ENCODE results near the gene EFEMP2. TPM values are rescaled to one million over a fixed set of nuclear protein-coding genes. Genes with fewer than 3 reads are reported as not detected.

EFEMP2 gene
- total and polyA plus RNA-seq, 10 of the 15 experiments (the other 5 are each of a cell fraction or from before 2014, with no cell fraction given): 0.24 to 13.2 (median 1.3) TPM; not detected in 1

DNA sequence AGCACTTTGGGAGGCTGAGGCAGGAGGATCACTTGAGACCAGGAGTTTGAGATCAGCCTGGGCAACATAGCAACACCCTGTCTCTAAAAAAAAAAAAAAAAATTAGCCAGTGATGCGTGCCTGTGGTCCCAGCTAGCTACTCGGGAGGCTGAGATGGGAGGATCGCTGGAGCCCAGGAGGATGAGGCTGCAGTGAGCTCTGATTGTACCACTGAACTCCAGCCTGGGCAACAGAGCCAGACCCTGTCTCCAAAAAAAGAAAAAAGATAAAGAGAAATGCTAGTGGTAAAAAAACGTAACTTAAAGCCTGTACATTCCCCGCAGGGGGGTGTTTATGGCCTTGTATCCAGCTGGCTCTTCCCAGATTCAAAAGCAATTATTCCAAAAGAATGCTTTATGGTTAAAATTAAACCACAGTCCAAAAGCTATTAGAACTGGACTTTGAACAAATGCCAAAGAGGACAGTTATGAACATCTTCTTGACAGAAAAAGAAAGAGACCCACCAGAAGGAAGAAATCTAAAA lies 55.2 kb downstream of the EFEMP2 start (continued):
- TF ChIP-seq IKZF2 (IDR thresholded peaks at IDR 0.05) (0 out of 4 replicates have a peak, but pooled peaks of 1 of the 2 experiments have one; percentile 32), CBFB (IDR thresholded peaks at IDR 0.05; ENCODE audit: low read depth) (no peak), KAT2A (conservative IDR thresholded peaks at IDR 0.05; ENCODE audit: control insufficient read depth, low read depth, low read length) (no peak), NR2F1 (conservative IDR thresholded peaks at IDR 0.05) (no peak)

DNA sequence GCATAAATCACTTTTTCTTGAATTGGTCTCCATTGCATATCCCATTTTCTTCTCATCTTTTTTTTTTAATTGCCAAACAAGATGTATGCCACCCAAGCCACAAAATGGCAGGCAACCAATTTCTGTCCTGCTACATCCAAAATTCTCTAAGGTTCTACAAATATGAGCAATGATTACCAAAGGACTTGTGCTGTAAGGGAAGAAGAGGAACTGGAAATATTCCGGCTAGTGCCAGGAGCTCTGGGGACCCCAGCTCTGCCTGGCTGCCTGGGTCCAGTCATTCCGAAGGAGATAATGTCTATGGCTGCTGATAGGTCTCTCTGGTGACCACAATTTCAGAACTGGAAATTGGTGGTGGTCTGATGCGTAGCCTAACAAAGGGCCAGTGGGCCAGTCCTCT lies 55.9 kb downstream of the EFEMP2 start:
- ATAC-seq (no peak), DNase-seq (ENCODE audit: low read depth, low spot score) (no peak), FAIRE-seq (no peak)
- Histone ChIP-seq H3K9me3 (replicated peaks; ENCODE audit: control insufficient read depth, insufficient read depth, low read length) (no peaks in the 10 kb centered on the region), H4K20me1 (ENCODE audit: control insufficient read depth, insufficient read depth) (no peaks in the 10 kb centered on the region), H3K4me1 (ENCODE audit: control insufficient read depth, insufficient read depth, low read length) (peaks cover 3% of the 10 kb centered on the region; the same call in 1 of the 2 replicates), H3K4me3 (no peak overlapping the region), H3K4me2 (ENCODE audit: control insufficient read depth, insufficient read depth) (no peak overlapping the region), H3K27ac (ENCODE audit: control insufficient read depth, insufficient read depth) (no peak overlapping the region), H3K9ac (ENCODE audit: control insufficient read depth, insufficient read depth, low read length) (no peak overlapping the region), H3K36me3 (ENCODE audit: control insufficient read depth in 2 of 2, insufficient read depth in 2 of 2, low read length in 1 of 2) (no peaks in the 10 kb centered on the region), H2AFZ (ENCODE audit: control insufficient read depth, low read depth, low read length) (no peak overlapping the region), H3K27me3 (replicated peaks in 1 of 2; ENCODE audit: control insufficient read depth in 2 of 2, insufficient read depth in 2 of 2, low read length in 1 of 2) (no peaks in the 10 kb centered on the region), H3K79me2 (ENCODE audit: control insufficient read depth, insufficient read depth, low read length) (no peaks in the 10 kb centered on the region)
- no TSS peak for BruUV-seq (replicated peaks)
- intact Hi-C loops (cut with micrococcal nuclease; ENCODE audit: unreplicated experiment): no loop called here
- ChIA-PET POLR2A (interaction anchor here (0.8 to 1.4 kb wide), 6 partner anchors 18 to 36 kb away, joined by 3 to 6 read pairs (median 4); partner anchors contain the start of gene AP5B1), CTCF (interaction anchor here (0.6 to 7.2 kb wide), 22 partner anchors 10 to 205 kb away, joined by 3 to 192 read pairs (median 5); partner anchors contain the start of genes AP5B1, CCDC85B, FIBP and KAT5), RAD21 (ENCODE audit: unreplicated experiment) (interaction anchor here (1.1 to 5.4 kb wide), 7 partner anchors 10 to 105 kb away, joined by 3 to 91 read pairs (median 7); partner anchors contain the start of genes AP5B1, KAT5 and RNASEH2C), SMC1A (ENCODE audit: uncharacterized antibody, unreplicated experiment) (interaction anchor here (0.7 to 5.3 kb wide), 11 partner anchors 8 to 229 kb away, joined by 3 to 41 read pairs (median 5); partner anchors contain the start of genes KAT5 and MUS81)
- TF ChIP-seq PML (IDR thresholded peaks at IDR 0.05; ENCODE audit: low read length) (no peak), ZNF207 (IDR thresholded peaks at IDR 0.05; ENCODE audit: borderline replicate concordance) (no peak), LARP7 (IDR thresholded peaks at IDR 0.05) (no peak), ZNF217 (IDR thresholded peaks at IDR 0.05) (no peak), EGR1 (IDR thresholded peaks at IDR 0.05; ENCODE audit: borderline replicate concordance in 1 of 2, low read depth in 2 of 2, low read length in 2 of 2) (no peak), SPI1 (IDR thresholded peaks at IDR 0.05; ENCODE audit: borderline replicate concordance, insufficient read depth, low read depth, low read length) (no peak), SMAD5 (IDR thresholded peaks at IDR 0.05; ENCODE audit: low read depth) (no peak), DPF2 (IDR thresholded peaks at IDR 0.05) (no peak), RB1 (IDR thresholded peaks at IDR 0.05; ENCODE audit: borderline replicate concordance) (no peak), CBX3 (IDR thresholded peaks at IDR 0.05; ENCODE audit: borderline replicate concordance, low read depth) (no peak), BACH1 (IDR thresholded peaks at IDR 0.05; ENCODE audit: borderline replicate concordance) (no peak)
- in situ Hi-C loops (cut with MboI): no loop called here
- 98% methylated on average over 3 of the region's 3 CpGs for WGBS (ENCODE audit: insufficient coverage, insufficient replicate concordance, low lambda C conversion rate, missing lambda C conversion rate)

Other genes starting within 250 kb of the EFEMP2 start
Only the 7 nearest of the 24 such genes appear.
- 0.11 and 0.54 TPM in 2 replicates for gene SNX32, start 38.8 kb downstream of the EFEMP2 start, total RNA-seq (2014; rRNA removed)
- not detected in 2 replicates for gene SNX32, start 38.8 kb downstream of the EFEMP2 start, total RNA-seq (2014; rRNA removed; fragmentation: Illumina TruSeq; extraction: Trizol)
- 0.16 and 0.41 TPM in 2 replicates for gene SNX32, start 38.8 kb downstream of the EFEMP2 start, total RNA-seq (2021)
- 0.05 TPM in 1 of 2 replicates, not detected in the other for gene SNX32, start 38.8 kb downstream of the EFEMP2 start, polyA plus RNA-seq (2011; rRNA removed)
- 0.21 TPM in 1 of 2 replicates, not detected in the other for gene SNX32, start 38.8 kb downstream of the EFEMP2 start, polyA plus RNA-seq (2014; fragmentation: Illumina TruSeq; extraction: Trizol)
- under 1 TPM; 0.04 to 0.06 TPM for gene SNX32, start 38.8 kb downstream of the EFEMP2 start, polyA plus RNA-seq (2014; fragmentation: Nextera tagmentation; extraction: Ambion mirVana)
- 0.10 and 0.36 TPM in 2 replicates for gene SNX32, start 38.8 kb downstream of the EFEMP2 start, polyA plus RNA-seq (2014; rRNA removed)
- 1 to 10 TPM in 1 of 2 experiments, under 1 TPM in 1; 0.67 to 1.5 TPM for gene SNX32, start 38.8 kb downstream of the EFEMP2 start, polyA plus RNA-seq (2016; fragmentation: Nextera tagmentation; extraction: Ambion mirVana)
- gene CFL1, start 14.6 kb downstream of the EFEMP2 start, total RNA-seq (2014; rRNA removed): 1,600 and 1,643 TPM in 2 replicates
- 1,098 and 1,149 TPM in 2 replicates for gene CFL1, start 14.6 kb downstream of the EFEMP2 start, total RNA-seq (2014; rRNA removed; fragmentation: Illumina TruSeq; extraction: Trizol)
- gene CFL1, start 14.6 kb downstream of the EFEMP2 start, total RNA-seq (2021): 1,426 and 1,431 TPM in 2 replicates
- gene CFL1, start 14.6 kb downstream of the EFEMP2 start, polyA plus RNA-seq (2011; rRNA removed): 575 and 895 TPM in 2 replicates
- 1,149 and 1,571 TPM in 2 replicates for gene CFL1, start 14.6 kb downstream of the EFEMP2 start, polyA plus RNA-seq (2014; fragmentation: Illumina TruSeq; extraction: Trizol)
- gene CFL1, start 14.6 kb downstream of the EFEMP2 start, polyA plus RNA-seq (2014; fragmentation: Nextera tagmentation; extraction: Ambion mirVana): 100 to 1,000 TPM; 164 to 462 TPM
- 1,518 and 1,569 TPM in 2 replicates for gene CFL1, start 14.6 kb downstream of the EFEMP2 start, polyA plus RNA-seq (2014; rRNA removed)
- 1,000 to 10,000 TPM; 2,798 to 2,994 TPM for gene CFL1, start 14.6 kb downstream of the EFEMP2 start, polyA plus RNA-seq (2016; fragmentation: Nextera tagmentation; extraction: Ambion mirVana)
- gene MUS81, start 12.4 kb downstream of the EFEMP2 start, total RNA-seq (2014; rRNA removed): 59.1 and 67.7 TPM in 2 replicates
- 32.4 and 33.0 TPM in 2 replicates for gene MUS81, start 12.4 kb downstream of the EFEMP2 start, total RNA-seq (2014; rRNA removed; fragmentation: Illumina TruSeq; extraction: Trizol)
- 68.5 and 76.1 TPM in 2 replicates for gene MUS81, start 12.4 kb downstream of the EFEMP2 start, total RNA-seq (2021)
- gene MUS81, start 12.4 kb downstream of the EFEMP2 start, polyA plus RNA-seq (2011; rRNA removed): 28.8 and 39.3 TPM in 2 replicates
- 10.7 and 31.9 TPM in 2 replicates for gene MUS81, start 12.4 kb downstream of the EFEMP2 start, polyA plus RNA-seq (2014; fragmentation: Illumina TruSeq; extraction: Trizol)
- gene MUS81, start 12.4 kb downstream of the EFEMP2 start, polyA plus RNA-seq (2014; fragmentation: Nextera tagmentation; extraction: Ambion mirVana): 10 to 100 TPM; 11.8 to 22.9 TPM
- gene MUS81, start 12.4 kb downstream of the EFEMP2 start, polyA plus RNA-seq (2014; rRNA removed): 70.7 and 81.2 TPM in 2 replicates
- 10 to 100 TPM; 57.6 to 65.1 TPM for gene MUS81, start 12.4 kb downstream of the EFEMP2 start, polyA plus RNA-seq (2016; fragmentation: Nextera tagmentation; extraction: Ambion mirVana)
- gene CTSW, start 7.0 kb upstream of the EFEMP2 start, total RNA-seq (2014; rRNA removed): 1.4 and 2.9 TPM in 2 replicates
- 1.5 and 1.7 TPM in 2 replicates for gene CTSW, start 7.0 kb upstream of the EFEMP2 start, total RNA-seq (2014; rRNA removed; fragmentation: Illumina TruSeq; extraction: Trizol)
- gene CTSW, start 7.0 kb upstream of the EFEMP2 start, total RNA-seq (2021): 1.5 and 1.9 TPM in 2 replicates
- 7.0 and 12.0 TPM in 2 replicates for gene CTSW, start 7.0 kb upstream of the EFEMP2 start, polyA plus RNA-seq (2011; rRNA removed)
- gene CTSW, start 7.0 kb upstream of the EFEMP2 start, polyA plus RNA-seq (2014; fragmentation: Illumina TruSeq; extraction: Trizol): 0.43 and 1.7 TPM in 2 replicates
- gene CTSW, start 7.0 kb upstream of the EFEMP2 start, polyA plus RNA-seq (2014; fragmentation: Nextera tagmentation; extraction: Ambion mirVana): 1 to 10 TPM in 1 of 2 experiments, under 1 TPM in 1; 0.53 to 1.6 TPM
- gene CTSW, start 7.0 kb upstream of the EFEMP2 start, polyA plus RNA-seq (2014; rRNA removed): 1.7 and 3.3 TPM in 2 replicates
- gene CTSW, start 7.0 kb upstream of the EFEMP2 start, polyA plus RNA-seq (2016; fragmentation: Nextera tagmentation; extraction: Ambion mirVana): 1 to 10 TPM in 1 of 2 experiments, under 1 TPM in 1; 0.92 to 1.1 TPM
- gene FIBP, start 15.7 kb upstream of the EFEMP2 start, total RNA-seq (2014; rRNA removed): 144 and 155 TPM in 2 replicates
- gene FIBP, start 15.7 kb upstream of the EFEMP2 start, total RNA-seq (2014; rRNA removed; fragmentation: Illumina TruSeq; extraction: Trizol): 78.4 and 82.8 TPM in 2 replicates
- 100.0 and 103 TPM in 2 replicates for gene FIBP, start 15.7 kb upstream of the EFEMP2 start, total RNA-seq (2021)
- gene FIBP, start 15.7 kb upstream of the EFEMP2 start, polyA plus RNA-seq (2011; rRNA removed): 79.6 and 89.1 TPM in 2 replicates
- gene FIBP, start 15.7 kb upstream of the EFEMP2 start, polyA plus RNA-seq (2014; fragmentation: Illumina TruSeq; extraction: Trizol): 59.8 and 78.7 TPM in 2 replicates
- gene FIBP, start 15.7 kb upstream of the EFEMP2 start, polyA plus RNA-seq (2014; fragmentation: Nextera tagmentation; extraction: Ambion mirVana): 10 to 100 TPM; 65.1 to 80.7 TPM
- 169 and 197 TPM in 2 replicates for gene FIBP, start 15.7 kb upstream of the EFEMP2 start, polyA plus RNA-seq (2014; rRNA removed)
- 100 to 1,000 TPM; 176 to 182 TPM for gene FIBP, start 15.7 kb upstream of the EFEMP2 start, polyA plus RNA-seq (2016; fragmentation: Nextera tagmentation; extraction: Ambion mirVana)
- gene CCDC85B, start 17.9 kb upstream of the EFEMP2 start, total RNA-seq (2014; rRNA removed): 93.5 and 114 TPM in 2 replicates
- 2.1 and 2.9 TPM in 2 replicates for gene CCDC85B, start 17.9 kb upstream of the EFEMP2 start, total RNA-seq (2014; rRNA removed; fragmentation: Illumina TruSeq; extraction: Trizol)
- 92.0 and 92.1 TPM in 2 replicates for gene CCDC85B, start 17.9 kb upstream of the EFEMP2 start, total RNA-seq (2021)
- 2.0 and 7.0 TPM in 2 replicates for gene CCDC85B, start 17.9 kb upstream of the EFEMP2 start, polyA plus RNA-seq (2011; rRNA removed)
- 0.32 TPM in 1 of 2 replicates, not detected in the other for gene CCDC85B, start 17.9 kb upstream of the EFEMP2 start, polyA plus RNA-seq (2014; fragmentation: Illumina TruSeq; extraction: Trizol)
- 1 to 10 TPM in 1 of 2 experiments, under 1 TPM in 1; 0.35 to 1.1 TPM for gene CCDC85B, start 17.9 kb upstream of the EFEMP2 start, polyA plus RNA-seq (2014; fragmentation: Nextera tagmentation; extraction: Ambion mirVana)
- 94.2 and 119 TPM in 2 replicates for gene CCDC85B, start 17.9 kb upstream of the EFEMP2 start, polyA plus RNA-seq (2014; rRNA removed)
- gene CCDC85B, start 17.9 kb upstream of the EFEMP2 start, polyA plus RNA-seq (2016; fragmentation: Nextera tagmentation; extraction: Ambion mirVana): 100 to 1,000 TPM in 1 of 2 experiments, 10 to 100 TPM in 1; 94.6 to 114 TPM
- gene FOSL1, start 27.6 kb upstream of the EFEMP2 start, total RNA-seq (2014; rRNA removed): 2.1 TPM in 2 replicates
- 0.92 and 1.3 TPM in 2 replicates for gene FOSL1, start 27.6 kb upstream of the EFEMP2 start, total RNA-seq (2014; rRNA removed; fragmentation: Illumina TruSeq; extraction: Trizol)
- gene FOSL1, start 27.6 kb upstream of the EFEMP2 start, total RNA-seq (2021): 3.8 and 4.3 TPM in 2 replicates
- 0.76 and 1.3 TPM in 2 replicates for gene FOSL1, start 27.6 kb upstream of the EFEMP2 start, polyA plus RNA-seq (2011; rRNA removed)
- gene FOSL1, start 27.6 kb upstream of the EFEMP2 start, polyA plus RNA-seq (2014; fragmentation: Illumina TruSeq; extraction: Trizol): 2.4 and 2.8 TPM in 2 replicates
- gene FOSL1, start 27.6 kb upstream of the EFEMP2 start, polyA plus RNA-seq (2014; fragmentation: Nextera tagmentation; extraction: Ambion mirVana): under 1 TPM; 0.82 to 0.90 TPM
- 2.0 and 2.4 TPM in 2 replicates for gene FOSL1, start 27.6 kb upstream of the EFEMP2 start, polyA plus RNA-seq (2014; rRNA removed)
- gene FOSL1, start 27.6 kb upstream of the EFEMP2 start, polyA plus RNA-seq (2016; fragmentation: Nextera tagmentation; extraction: Ambion mirVana): 1 to 10 TPM; 5.0 to 5.4 TPM

Data from GM12878 (cell line).